Neutrophil (primary cell): Measurements from ENCODE around the gene PYDC1.

Experiments
- H3K27ac ChIP-seq: fragments of 200-600 bp; sonication (generic); 2 replicates; pipeline ENCODE4 v1.5.1; 2016; ENCODE audit warnings: mild to moderate bottlenecking, moderate library complexity
- H3K27me3 ChIP-seq: fragments of 200-600 bp; sonication (generic); 2 replicates; pipeline ENCODE4 v1.6.0; 2016; ENCODE audit warnings: mild to moderate bottlenecking
- H3K36me3 ChIP-seq: fragments of 200-600 bp; sonication (generic); 2 replicates; pipeline ENCODE4 v1.5.1; 2017
- H3K4me1 ChIP-seq, 2 experiments: fragments of 200-600 bp in 1 of 2; sonication (generic) in 1 of 2; 1 replicate in 1 of 2; 2 replicates in 1 of 2; pipeline versions ENCODE4 v1.5.1 to v1.6.1; 2013 to 2016; ENCODE audit warnings: low read depth in 1 of 2, low read length in 1 of 2, mild to moderate bottlenecking in 1 of 2, moderate library complexity in 1 of 2; ENCODE audit not compliant: control insufficient read depth in 1 of 2, insufficient read depth in 1 of 2
- H3K4me3 ChIP-seq, 2 experiments: fragments of 200-600 bp in 1 of 2; sonication (generic) in 1 of 2; 1 replicate in 1 of 2; 2 replicates in 1 of 2; pipeline ENCODE4 v1.5.1; 2013 to 2016; ENCODE audit warnings: low read depth in 1 of 2, low read length in 1 of 2, mild to moderate bottlenecking in 1 of 2, moderate library complexity in 1 of 2
- H3K9me3 ChIP-seq: fragments of 200-600 bp; sonication (generic); 2 replicates; pipeline ENCODE4 v1.5.1; 2016
- CTCF ChIP-seq: fragments of 200-600 bp; sonication (generic); IDR thresholded peaks from 2 replicates; pipeline ENCODE4 v1.5.1; 2016; ENCODE audit warnings: antibody characterized with exemption

Gene PYDC1

GRCh38 chr16:31168848-31169247, 48.1 kb downstream of the PYDC1 start:
- no peaks in the 10 kb centered on the region for H3K27me3 ChIP-seq
- no peaks in the 10 kb centered on the region for H3K36me3 ChIP-seq
- no peaks in the 10 kb centered on the region for H3K9me3 ChIP-seq
- no peak overlapping the region for H3K27ac ChIP-seq
- TF ChIP-seq CTCF, result no peak
- H3K4me1 ChIP-seq, result peaks cover 4 to 10% of the 10 kb centered on the region in 2 experiments
- H3K4me3 ChIP-seq, result no peak overlapping the region

GRCh38 chr16:31167315-31167714, 49.6 kb downstream of the PYDC1 start:
- no peak overlapping the region for H3K4me3 ChIP-seq
- no peak for TF ChIP-seq CTCF
- H3K4me1 ChIP-seq, result peaks cover 4 to 10% of the 10 kb centered on the region in 2 experiments
- H3K36me3 ChIP-seq, result no peaks in the 10 kb centered on the region
- H3K9me3 ChIP-seq, result no peaks in the 10 kb centered on the region
- no peaks in the 10 kb centered on the region for H3K27me3 ChIP-seq
- H3K27ac ChIP-seq, result no peak overlapping the region
